Endometrial microvascular endothelial cells (primary cell): Measurements from ENCODE around the gene MAPK10. TPM values are rescaled to one million over a fixed set of nuclear protein-coding genes. Genes with fewer than 3 reads are reported as not detected.

Experiments used
- in situ Hi-C: cut with HindIII; loops from 2 replicates; pipeline ENCODE4 v1.10.0; 2017; ENCODE audit warnings: low sequenced_read_pairs, low pct_unique_long_range_greater_than_20kb; ENCODE audit errors: inconsistent ontology term
- total RNA-seq: library from RNA; depleted of rRNA; stranded (reverse); fragments of >200 nt; gene quantifications from one replicate; pipeline ENCODE4 v1.2.3, GENCODE V29; 2015; ENCODE audit errors: inconsistent ontology term

The MAPK10 gene
- not detected for total RNA-seq

GRCh38 chr4:86359944-86360478 is at the start of gene MAPK10:
TSS of gene MAPK10 (minus strand) at chr4:86360053.
- in situ Hi-C loops: no loop called here

- in situ Hi-C loops: no loop called here
Measured at GRCh38 chr4:86403575-86403974, 43.7 kb upstream of the MAPK10 start.

- in situ Hi-C loops: no loop called here
Measured at GRCh38 chr4:86401826-86402225, 42.0 kb upstream of the MAPK10 start.

GRCh38 chr4:86400216-86400615 is 40.4 kb upstream of the MAPK10 start:
- in situ Hi-C loops: no loop called here

- in situ Hi-C loops: no loop called here
Measured at GRCh38 chr4:86398187-86398586, 38.3 kb upstream of the MAPK10 start.

GRCh38 chr4:86393749-86394148 is 33.9 kb upstream of the MAPK10 start:
- in situ Hi-C loops: no loop called here

- in situ Hi-C loops: no loop called here
Measured at GRCh38 chr4:86389664-86390063, 29.8 kb upstream of the MAPK10 start.

- in situ Hi-C loops: no loop called here
Measured at GRCh38 chr4:86388252-86388651, 28.4 kb upstream of the MAPK10 start.

GRCh38 chr4:86386817-86387415 is 27.1 kb upstream of the MAPK10 start:
- in situ Hi-C loops: no loop called here

GRCh38 chr4:86386201-86386600 is 26.3 kb upstream of the MAPK10 start:
- in situ Hi-C loops: no loop called here

- in situ Hi-C loops: no loop called here
Measured at GRCh38 chr4:86381431-86381830, 21.6 kb upstream of the MAPK10 start.

- in situ Hi-C loops: no loop called here
Measured at GRCh38 chr4:86380181-86380724, 20.4 kb upstream of the MAPK10 start.

- in situ Hi-C loops: no loop called here
Measured at GRCh38 chr4:86376850-86377249, 17.0 kb upstream of the MAPK10 start.

- in situ Hi-C loops: no loop called here
Measured at GRCh38 chr4:86368433-86368832, 8.6 kb upstream of the MAPK10 start.

- in situ Hi-C loops: no loop called here
Measured at GRCh38 chr4:86367577-86367976, 7.7 kb upstream of the MAPK10 start.

- in situ Hi-C loops: no loop called here
Measured at GRCh38 chr4:86366920-86367319, 7.1 kb upstream of the MAPK10 start.

GRCh38 chr4:86362510-86362909 is 2.7 kb upstream of the MAPK10 start:
- in situ Hi-C loops: no loop called here

- in situ Hi-C loops: no loop called here
Measured at GRCh38 chr4:86358257-86358656, 1.6 kb downstream of the MAPK10 start.

- in situ Hi-C loops: no loop called here
Measured at GRCh38 chr4:86357608-86358007, 2.2 kb downstream of the MAPK10 start.

GRCh38 chr4:86356425-86357210 is 3.2 kb downstream of the MAPK10 start:
- in situ Hi-C loops: no loop called here
